Measurements from ENCODE around the gene TMCO4. TPM values are rescaled to one million over a fixed set of nuclear protein-coding genes. Genes with fewer than 3 reads are reported as not detected.
"Not testable (repeated sequence)": the region's sequence is repeated elsewhere in the genome, so short reads cannot be mapped to it uniquely, and the experiment has no call there.

The TMCO4 gene
- total RNA-seq, 1 experiment from 2014 or later: 15.1 TPM

- BruUV-seq (replicated peaks): no TSS peak
- Histone ChIP-seq H3K4me3 (ENCODE audit: low read depth, low read length) (no peak overlapping the region), H3K9me3 (no peaks in the 10 kb centered on the region), H3K36me3 (ENCODE audit: control insufficient read depth, insufficient read depth, low read length) (no peaks in the 10 kb centered on the region), H3K4me1 (peaks cover 17% of the 10 kb centered on the region), H3K27me3 (replicated peaks; ENCODE audit: control insufficient read depth, insufficient read depth, low read length) (no peaks in the 10 kb centered on the region)
- ChIA-PET CTCF (no interaction called here), POLR2A (no interaction called here)
- Mint-ChIP-seq H3K27me3 (ENCODE audit: insufficient read depth, unreplicated experiment) (no peaks in the 10 kb centered on the region), H3K4me3 (ENCODE audit: unreplicated experiment) (no peak overlapping the region), H3K36me3 (ENCODE audit: insufficient read depth, unreplicated experiment) (no peaks in the 10 kb centered on the region), H3K4me1 (ENCODE audit: low read depth, unreplicated experiment) (peaks cover 13% of the 10 kb centered on the region), H3K27ac (ENCODE audit: unreplicated experiment) (no peak overlapping the region), H3K9me3 (ENCODE audit: unreplicated experiment) (no peaks in the 10 kb centered on the region)
- TF ChIP-seq, protein P1, sequence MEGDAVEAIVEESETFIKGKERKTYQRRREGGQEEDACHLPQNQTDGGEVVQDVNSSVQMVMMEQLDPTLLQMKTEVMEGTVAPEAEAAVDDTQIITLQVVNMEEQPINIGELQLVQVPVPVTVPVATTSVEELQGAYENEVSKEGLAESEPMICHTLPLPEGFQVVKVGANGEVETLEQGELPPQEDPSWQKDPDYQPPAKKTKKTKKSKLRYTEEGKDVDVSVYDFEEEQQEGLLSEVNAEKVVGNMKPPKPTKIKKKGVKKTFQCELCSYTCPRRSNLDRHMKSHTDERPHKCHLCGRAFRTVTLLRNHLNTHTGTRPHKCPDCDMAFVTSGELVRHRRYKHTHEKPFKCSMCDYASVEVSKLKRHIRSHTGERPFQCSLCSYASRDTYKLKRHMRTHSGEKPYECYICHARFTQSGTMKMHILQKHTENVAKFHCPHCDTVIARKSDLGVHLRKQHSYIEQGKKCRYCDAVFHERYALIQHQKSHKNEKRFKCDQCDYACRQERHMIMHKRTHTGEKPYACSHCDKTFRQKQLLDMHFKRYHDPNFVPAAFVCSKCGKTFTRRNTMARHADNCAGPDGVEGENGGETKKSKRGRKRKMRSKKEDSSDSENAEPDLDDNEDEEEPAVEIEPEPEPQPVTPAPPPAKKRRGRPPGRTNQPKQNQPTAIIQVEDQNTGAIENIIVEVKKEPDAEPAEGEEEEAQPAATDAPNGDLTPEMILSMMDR (IDR thresholded peaks at IDR 0.05; ENCODE audit: insufficient read depth in 1 of 2, low read depth in 1 of 2, low read length in 1 of 2, severe bottlenecking in 1 of 2, unreplicated experiment in 1 of 2): no peak
- intact Hi-C loops (cut with micrococcal nuclease; ENCODE audit: unreplicated experiment): loop anchor here (10.0 kb wide), 1 partner anchor 48 kb away; no protein-coding TSS in a partner anchor
- DNase-seq: no peak
Measured at GRCh38 chr1:19817160-19817559, 17.4 kb upstream of the TMCO4 start.

DNA sequence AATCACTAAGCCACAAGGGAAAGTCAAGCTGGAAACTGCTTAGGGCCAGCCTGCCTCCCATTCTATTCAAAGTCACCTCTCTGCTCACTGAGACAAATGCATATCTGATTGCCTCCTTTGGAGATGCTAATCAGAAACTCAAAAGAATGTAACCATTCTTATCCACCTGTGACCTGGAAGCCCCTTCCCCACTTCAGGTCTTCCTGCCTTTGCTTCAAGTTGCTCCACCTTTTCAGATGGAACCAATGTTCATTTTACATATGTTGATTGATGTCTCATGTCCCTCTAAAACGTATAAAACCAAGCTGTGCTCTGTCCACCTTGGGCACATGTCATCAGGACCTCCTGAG lies 17.0 kb upstream of the TMCO4 start:
- CTCF ChIA-PET; H3K9me3 Mint-ChIP-seq (ENCODE audit: unreplicated experiment); H3K27ac Mint-ChIP-seq (ENCODE audit: unreplicated experiment); BruUV-seq (replicated peaks); H3K4me3 ChIP-seq (ENCODE audit: low read depth, low read length); H3K27me3 Mint-ChIP-seq (ENCODE audit: insufficient read depth, unreplicated experiment); H3K9me3 ChIP-seq; DNase-seq; POLR2A ChIA-PET; H3K36me3 ChIP-seq (ENCODE audit: control insufficient read depth, insufficient read depth, low read length); H3K27me3 ChIP-seq (replicated peaks; ENCODE audit: control insufficient read depth, insufficient read depth, low read length); H3K4me3 Mint-ChIP-seq (ENCODE audit: unreplicated experiment); H3K36me3 Mint-ChIP-seq (ENCODE audit: insufficient read depth, unreplicated experiment): not testable (repeated sequence)
- H3K4me1 Mint-ChIP-seq (ENCODE audit: low read depth, unreplicated experiment): peaks cover 13% of the 10 kb centered on the region
- intact Hi-C loops (cut with micrococcal nuclease; ENCODE audit: unreplicated experiment): loop anchor here (10.0 kb wide), 1 partner anchor 48 kb away; no protein-coding TSS in a partner anchor
- H3K4me1 ChIP-seq: peaks cover 17% of the 10 kb centered on the region

GRCh38 chr1:19815801-19816736 lies 16.4 kb upstream of the TMCO4 start:
- H3K4me3 ChIP-seq (ENCODE audit: low read depth, low read length): no peak overlapping the region

More at GRCh38 chr1:19815801-19816736, 16.4 kb upstream of the TMCO4 start:
- intact Hi-C loops (cut with micrococcal nuclease; ENCODE audit: unreplicated experiment): loop anchor here (10.0 kb wide), 1 partner anchor 49 kb away; no protein-coding TSS in a partner anchor
- no peaks in the 10 kb centered on the region for H3K9me3 Mint-ChIP-seq (ENCODE audit: unreplicated experiment)
- Histone ChIP-seq H3K4me1 (peaks cover 17% of the 10 kb centered on the region), H3K36me3 (ENCODE audit: control insufficient read depth, insufficient read depth, low read length) (no peaks in the 10 kb centered on the region), H3K9me3 (no peaks in the 10 kb centered on the region), H3K27me3 (replicated peaks; ENCODE audit: control insufficient read depth, insufficient read depth, low read length) (no peaks in the 10 kb centered on the region)
- DNase-seq: no peak
- peak overlapping the region; percentile 37 for H3K27ac Mint-ChIP-seq (ENCODE audit: unreplicated experiment)
- TF ChIP-seq, protein P1 (IDR thresholded peaks at IDR 0.05; ENCODE audit: insufficient read depth in 1 of 2, low read depth in 1 of 2, low read length in 1 of 2, severe bottlenecking in 1 of 2, unreplicated experiment in 1 of 2): no peak
- BruUV-seq (replicated peaks): no TSS peak
- ChIA-PET POLR2A (no interaction called here), CTCF (no interaction called here)
- no peaks in the 10 kb centered on the region for H3K27me3 Mint-ChIP-seq (ENCODE audit: insufficient read depth, unreplicated experiment)
- no peak overlapping the region for H3K4me3 Mint-ChIP-seq (ENCODE audit: unreplicated experiment)
- no peaks in the 10 kb centered on the region for H3K36me3 Mint-ChIP-seq (ENCODE audit: insufficient read depth, unreplicated experiment)
- peaks cover 13% of the 10 kb centered on the region for H3K4me1 Mint-ChIP-seq (ENCODE audit: low read depth, unreplicated experiment)
